Measurements from ENCODE around the gene MARCHF10. TPM values are rescaled to one million over a fixed set of nuclear protein-coding genes. Genes with fewer than 3 reads are reported as not detected.

The MARCHF10 gene
- total RNA-seq, 5 donors from 2014 or later (not counting 1 experiment from before 2014, with no cell fraction given), result 0.10 to 0.23 (median 0.13) TPM; not detected in 2

- Mint-ChIP-seq H3K27ac (no peak overlapping the region), H3K9me3 (no peaks in the 10 kb centered on the region), H3K4me1 (peaks cover 6 to 7% (median 7%) of the 10 kb centered on the region in 3 donors), H3K4me3 (no peak overlapping the region), H3K36me3 (no peaks in the 10 kb centered on the region), H3K27me3 (peaks cover 8 to 9% of the 10 kb centered on the region in 2 donors)
- H3K4me1 ChIP-seq (ENCODE audit: control insufficient read depth in 1 of 2, extremely low read depth in 1 of 2, insufficient read depth in 2 of 2, low read length in 2 of 2), result peaks cover 0 to 3% of the 10 kb centered on the region in 2 experiments
- POLR2A ChIA-PET, result no interaction called here
- H3K27me3 ChIP-seq (replicated peaks in 1 of 2; ENCODE audit: control insufficient read depth in 2 of 2, extremely low read depth in 1 of 2, insufficient read depth in 2 of 2, low read length in 1 of 2), result peaks cover 0 to 5% of the 10 kb centered on the region in 2 experiments
- DNase-seq (no peak), ATAC-seq (replicated peaks in 1 of 4) (no peak)
- no peak overlapping the region for H3K4me3 ChIP-seq (ENCODE audit: control insufficient read depth in 1 of 2, extremely low read depth in 1 of 2, low read length in 1 of 2)
- no peaks in the 10 kb centered on the region for H3K36me3 ChIP-seq (ENCODE audit: control insufficient read depth in 2 of 2, extremely low read depth in 1 of 2, insufficient read depth in 1 of 2, low read length in 1 of 2)
- 100% methylated on average over 1 of the region's 8 CpGs for WGBS (ENCODE audit: insufficient coverage)
- CTCF ChIA-PET, result no interaction called here
- no peak overlapping the region for H3K27ac ChIP-seq (ENCODE audit: low read length)
- no peaks in the 10 kb centered on the region for H3K9me3 ChIP-seq
These were observed 15.2 kb upstream of the MARCHF10 start for GRCh38 chr17:62823111-62823893.

GRCh38 chr17:62822080-62822904, 14.2 kb upstream of the MARCHF10 start:
- ATAC-seq (replicated peaks in 1 of 4) (no peak), DNase-seq (no peak)
- H3K9me3 ChIP-seq, result no peaks in the 10 kb centered on the region
- H3K4me1 Mint-ChIP-seq, result peaks cover 5 to 7% (median 6%) of the 10 kb centered on the region in 3 donors
- peaks cover 12% of the 10 kb centered on the region in 2 donors for H3K27me3 Mint-ChIP-seq
- peaks cover 0 to 3% of the 10 kb centered on the region in 2 experiments for H3K4me1 ChIP-seq (ENCODE audit: control insufficient read depth in 1 of 2, extremely low read depth in 1 of 2, insufficient read depth in 2 of 2, low read length in 2 of 2)
- no peak overlapping the region for H3K27ac Mint-ChIP-seq
- H3K4me3 ChIP-seq (ENCODE audit: control insufficient read depth in 1 of 2, extremely low read depth in 1 of 2, low read length in 1 of 2), result no peak overlapping the region
- no peaks in the 10 kb centered on the region for H3K36me3 Mint-ChIP-seq
- H3K4me3 Mint-ChIP-seq, result no peak overlapping the region
- H3K27me3 ChIP-seq (replicated peaks in 1 of 2; ENCODE audit: control insufficient read depth in 2 of 2, extremely low read depth in 1 of 2, insufficient read depth in 2 of 2, low read length in 1 of 2), result peaks cover 0 to 5% of the 10 kb centered on the region in 2 experiments
- 96% methylated on average over 4 of the region's 11 CpGs for WGBS (ENCODE audit: insufficient coverage)
- ChIA-PET CTCF (interaction anchor here in 1 of 2 donors (0.7 kb wide), 1 partner anchor 34 kb away, joined by 3 read pairs; no protein-coding TSS in a partner anchor), POLR2A (no interaction called here)
- H3K36me3 ChIP-seq (ENCODE audit: control insufficient read depth in 2 of 2, extremely low read depth in 1 of 2, insufficient read depth in 1 of 2, low read length in 1 of 2), result no peaks in the 10 kb centered on the region
- no peak overlapping the region for H3K27ac ChIP-seq (ENCODE audit: low read length)
- H3K9me3 Mint-ChIP-seq, result no peaks in the 10 kb centered on the region

GRCh38 chr17:62821189-62822079, 13.3 kb upstream of the MARCHF10 start:
- H3K9me3 Mint-ChIP-seq, result no peaks in the 10 kb centered on the region
- H3K27ac Mint-ChIP-seq, result no peak overlapping the region
- no peak for ATAC-seq (replicated peaks in 1 of 4)
- DNase-seq, result no peak
- Histone ChIP-seq H3K9me3 (no peaks in the 10 kb centered on the region), H3K36me3 (ENCODE audit: control insufficient read depth in 2 of 2, extremely low read depth in 1 of 2, insufficient read depth in 1 of 2, low read length in 1 of 2) (no peaks in the 10 kb centered on the region), H3K27me3 (replicated peaks in 1 of 2; ENCODE audit: control insufficient read depth in 2 of 2, extremely low read depth in 1 of 2, insufficient read depth in 2 of 2, low read length in 1 of 2) (peaks cover 0 to 5% of the 10 kb centered on the region in 2 experiments), H3K4me3 (ENCODE audit: control insufficient read depth in 1 of 2, extremely low read depth in 1 of 2, low read length in 1 of 2) (no peak overlapping the region), H3K27ac (ENCODE audit: low read length) (no peak overlapping the region), H3K4me1 (ENCODE audit: control insufficient read depth in 1 of 2, extremely low read depth in 1 of 2, insufficient read depth in 2 of 2, low read length in 2 of 2) (peaks cover 0 to 3% of the 10 kb centered on the region in 2 experiments)
- H3K36me3 Mint-ChIP-seq, result no peaks in the 10 kb centered on the region
- H3K27me3 Mint-ChIP-seq, result peaks cover 12 to 13% of the 10 kb centered on the region in 2 donors
- peaks cover 5 to 7% (median 6%) of the 10 kb centered on the region in 3 donors for H3K4me1 Mint-ChIP-seq
- POLR2A ChIA-PET, result no interaction called here
- H3K4me3 Mint-ChIP-seq, result no peak overlapping the region
- WGBS (ENCODE audit: insufficient coverage), result 90% methylated on average over 11 of the region's 15 CpGs
- CTCF ChIA-PET, result interaction anchor here (0.5 to 0.7 kb wide), 2 partner anchors 34 to 45 kb away, joined by 3 to 5 read pairs; no protein-coding TSS in a partner anchor

- POLR2A ChIA-PET, result no interaction called here
- H3K27ac ChIP-seq (ENCODE audit: low read length), result no peak overlapping the region
These were observed 11.6 kb upstream of the MARCHF10 start for GRCh38 chr17:62819511-62820221.

GRCh38 chr17:62818526-62818925, 10.4 kb upstream of the MARCHF10 start:
- DNase-seq (no peak), ATAC-seq (replicated peaks in 1 of 4) (no peak)
- peaks cover 0 to 3% of the 10 kb centered on the region in 2 experiments for H3K27me3 ChIP-seq (replicated peaks in 1 of 2; ENCODE audit: control insufficient read depth in 2 of 2, extremely low read depth in 1 of 2, insufficient read depth in 2 of 2, low read length in 1 of 2)
- no peak overlapping the region for H3K27ac ChIP-seq (ENCODE audit: low read length)
- H3K4me1 Mint-ChIP-seq, result peaks cover 5 to 7% (median 6%) of the 10 kb centered on the region in 3 donors
- WGBS (ENCODE audit: insufficient coverage), result 94% methylated on average over 7 of the region's 7 CpGs
- CTCF ChIA-PET, result no interaction called here
- H3K36me3 Mint-ChIP-seq, result no peaks in the 10 kb centered on the region
- H3K4me3 ChIP-seq (ENCODE audit: control insufficient read depth in 1 of 2, extremely low read depth in 1 of 2, low read length in 1 of 2), result no peak overlapping the region
- H3K9me3 Mint-ChIP-seq, result peaks cover 9 to 14% (median 10%) of the 10 kb centered on the region in 3 donors
- peaks cover 0 to 3% of the 10 kb centered on the region in 2 experiments for H3K4me1 ChIP-seq (ENCODE audit: control insufficient read depth in 1 of 2, extremely low read depth in 1 of 2, insufficient read depth in 2 of 2, low read length in 2 of 2)
- no peak overlapping the region for H3K4me3 Mint-ChIP-seq
- H3K27me3 Mint-ChIP-seq, result peaks cover 17 to 18% of the 10 kb centered on the region in 2 donors
- no peaks in the 10 kb centered on the region for H3K36me3 ChIP-seq (ENCODE audit: control insufficient read depth in 2 of 2, extremely low read depth in 1 of 2, insufficient read depth in 1 of 2, low read length in 1 of 2)
- POLR2A ChIA-PET, result no interaction called here
- H3K27ac Mint-ChIP-seq, result no peak overlapping the region
- no peaks in the 10 kb centered on the region for H3K9me3 ChIP-seq

More at GRCh38 chr17:62819511-62820221, 11.6 kb upstream of the MARCHF10 start:
- H3K27me3 Mint-ChIP-seq, result peaks cover 17 to 18% of the 10 kb centered on the region in 2 donors
- Histone ChIP-seq H3K36me3 (ENCODE audit: control insufficient read depth in 2 of 2, extremely low read depth in 1 of 2, insufficient read depth in 1 of 2, low read length in 1 of 2) (no peaks in the 10 kb centered on the region), H3K9me3 (no peaks in the 10 kb centered on the region), H3K27me3 (replicated peaks in 1 of 2; ENCODE audit: control insufficient read depth in 2 of 2, extremely low read depth in 1 of 2, insufficient read depth in 2 of 2, low read length in 1 of 2) (peaks cover 0 to 3% of the 10 kb centered on the region in 2 experiments), H3K4me1 (ENCODE audit: control insufficient read depth in 1 of 2, extremely low read depth in 1 of 2, insufficient read depth in 2 of 2, low read length in 2 of 2) (peaks cover 0 to 3% of the 10 kb centered on the region in 2 experiments), H3K4me3 (ENCODE audit: control insufficient read depth in 1 of 2, extremely low read depth in 1 of 2, low read length in 1 of 2) (no peak overlapping the region)
- CTCF ChIA-PET, result no interaction called here
- no peaks in the 10 kb centered on the region for H3K36me3 Mint-ChIP-seq
- DNase-seq (no peak), ATAC-seq (replicated peaks in 1 of 4) (no peak)
- H3K4me1 Mint-ChIP-seq, result peaks cover 5 to 7% (median 6%) of the 10 kb centered on the region in 3 donors
- no peak overlapping the region for H3K4me3 Mint-ChIP-seq
- H3K27ac Mint-ChIP-seq, result no peak overlapping the region
- peaks cover 0 to 4% (median 2%) of the 10 kb centered on the region in 3 donors for H3K9me3 Mint-ChIP-seq
- WGBS (ENCODE audit: insufficient coverage), result 18% methylated on average over 5 of the region's 12 CpGs

Measured in T-cell (primary cell).